HG03095 (cell line): Measurements from ENCODE around the gene ACP3.

Source experiments
- ATAC-seq: cut with Tn5 transposase; IDR thresholded peaks from one replicate; pipeline ENCODE4 v1.9.1; 2021; ENCODE audit warnings: moderate library complexity; ENCODE audit not compliant: unreplicated experiment

Gene ACP3

DNA sequence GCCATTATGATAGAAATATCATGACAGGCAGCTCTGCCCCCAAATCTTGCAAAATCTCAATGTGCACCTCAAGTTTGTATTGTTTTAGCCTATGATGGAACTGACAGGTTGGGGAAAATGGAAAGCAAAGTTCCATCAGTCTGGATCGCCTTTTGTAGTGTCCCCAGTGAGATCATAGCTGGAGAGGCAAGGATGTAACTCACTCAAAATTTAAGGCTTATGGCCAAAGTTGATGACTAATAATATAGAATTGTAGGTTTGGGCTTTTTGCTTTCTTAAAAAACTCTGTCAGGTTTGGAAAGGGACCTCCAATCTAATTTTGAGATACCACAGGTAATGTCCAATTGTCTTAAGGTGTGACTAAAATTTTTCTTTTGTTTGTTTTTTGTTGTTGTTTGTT is 1.4 kb upstream of the ACP3 start:
- no peak for ATAC-seq

DNA sequence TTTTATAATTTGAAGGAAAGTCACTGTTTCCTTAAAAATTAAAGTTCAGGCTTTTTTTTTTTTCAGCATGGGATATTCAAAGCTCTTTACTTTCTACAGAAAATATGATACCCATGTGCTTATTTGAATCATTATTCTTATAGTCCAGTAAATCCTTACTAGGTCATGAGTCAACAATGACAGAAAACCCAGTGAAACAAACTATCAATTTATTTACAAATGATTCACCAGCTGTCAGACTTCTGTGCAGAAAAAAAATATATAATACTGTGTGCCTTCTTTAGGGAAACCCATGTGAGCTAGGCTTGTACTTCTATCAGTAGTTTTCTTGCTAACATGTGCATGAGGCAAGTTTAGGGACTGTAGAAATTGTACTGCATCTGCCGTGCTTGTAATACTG is 1.2 kb downstream of the ACP3 start:
- no peak for ATAC-seq

DNA sequence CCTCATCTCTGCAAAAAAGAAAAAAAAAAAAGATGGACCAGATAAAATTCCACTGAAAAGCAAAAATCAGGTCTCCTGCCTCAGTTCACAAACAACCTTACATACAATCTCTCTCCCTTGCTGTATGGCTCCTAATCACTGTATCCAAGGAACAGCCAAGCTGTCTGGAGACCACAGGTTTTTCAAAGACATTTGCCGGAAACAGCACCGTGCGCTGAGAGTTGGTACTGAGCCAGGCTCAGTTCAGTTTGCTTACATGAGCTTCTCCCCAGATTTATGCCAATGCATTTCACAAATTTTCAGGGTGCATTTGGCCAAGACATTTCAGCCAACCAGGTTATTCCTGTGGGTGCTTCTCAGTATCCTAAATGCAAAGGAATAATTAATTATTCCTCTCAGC is 4.1 kb downstream of the ACP3 start:
- no peak for ATAC-seq

DNA sequence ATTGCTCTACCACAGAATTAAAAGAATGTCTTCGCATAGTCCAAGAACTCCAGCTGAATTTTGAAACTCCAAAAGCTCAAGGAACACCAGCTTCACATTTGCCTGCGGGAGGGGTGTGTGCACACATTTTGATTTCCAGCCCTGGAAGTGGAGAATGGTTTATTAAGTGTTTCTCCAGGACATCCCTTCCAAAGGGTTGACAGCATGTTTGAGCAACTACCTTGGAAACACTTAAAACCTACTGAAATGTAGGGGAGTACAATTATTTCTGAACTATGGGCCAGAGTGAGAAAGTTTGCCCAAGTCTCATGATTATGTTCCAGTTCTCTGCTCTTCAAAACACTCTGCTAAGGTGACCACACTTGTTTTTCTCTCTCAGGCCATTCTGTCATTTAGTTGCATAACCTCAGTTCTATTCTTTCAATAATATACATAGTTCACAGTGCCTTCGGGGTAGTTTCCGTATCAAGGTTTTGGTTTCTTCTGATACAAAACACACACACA is 7.9 kb downstream of the ACP3 start:
- no peak for ATAC-seq

DNA sequence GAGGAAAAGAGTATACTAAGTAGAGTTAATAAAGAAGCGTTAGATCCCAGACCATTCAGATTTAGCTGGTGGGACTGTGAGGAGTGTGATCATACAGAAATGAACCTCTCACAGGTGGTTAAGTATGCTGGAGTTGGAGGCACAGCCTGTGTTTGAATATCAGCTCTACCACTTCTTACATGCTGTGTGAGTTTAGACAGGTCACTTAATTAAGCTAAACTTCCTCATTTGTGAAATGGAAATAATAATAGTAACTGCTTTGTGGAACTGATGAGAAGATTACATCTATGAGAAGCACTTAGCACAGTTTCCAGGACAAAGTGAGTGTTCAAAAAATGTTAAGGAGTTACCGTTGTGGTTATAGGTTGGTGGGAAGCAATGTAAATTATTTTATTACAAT is 8.4 kb downstream of the ACP3 start:
- ATAC-seq, result no peak

DNA sequence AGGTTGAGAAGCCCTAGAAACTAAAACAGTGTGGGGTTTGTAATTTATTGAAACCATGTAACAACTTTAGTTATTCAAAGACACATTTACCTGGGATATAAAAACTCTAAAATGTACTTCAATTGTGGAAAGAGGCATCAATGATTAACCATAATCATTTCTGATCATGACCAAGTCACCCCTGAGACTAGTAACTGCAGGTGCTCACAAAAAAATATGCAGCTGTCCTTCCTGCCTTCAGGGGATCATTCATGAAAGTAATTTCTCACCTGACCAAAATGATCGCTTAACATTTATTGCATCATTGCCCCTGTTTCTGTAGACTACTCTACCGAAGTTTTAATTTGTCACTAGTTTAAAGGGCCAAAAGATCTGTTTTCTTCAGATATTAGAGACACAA is 9.0 kb downstream of the ACP3 start:
- no peak for ATAC-seq

DNA sequence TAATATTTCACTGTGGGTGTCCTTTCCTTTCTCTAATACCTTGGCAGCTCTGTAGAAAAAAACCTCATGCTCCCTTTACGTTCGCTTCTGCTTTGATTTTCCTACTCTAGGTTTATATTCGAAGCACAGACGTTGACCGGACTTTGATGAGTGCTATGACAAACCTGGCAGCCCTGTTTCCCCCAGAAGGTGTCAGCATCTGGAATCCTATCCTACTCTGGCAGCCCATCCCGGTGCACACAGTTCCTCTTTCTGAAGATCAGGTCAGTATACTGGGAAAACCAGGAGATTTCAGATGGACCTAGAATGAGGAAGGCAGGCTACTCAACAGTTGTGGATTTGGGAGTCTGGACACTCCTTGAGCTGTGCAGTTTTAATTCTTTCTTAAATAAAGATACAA is 14.9 kb downstream of the ACP3 start:
- no peak for ATAC-seq

DNA sequence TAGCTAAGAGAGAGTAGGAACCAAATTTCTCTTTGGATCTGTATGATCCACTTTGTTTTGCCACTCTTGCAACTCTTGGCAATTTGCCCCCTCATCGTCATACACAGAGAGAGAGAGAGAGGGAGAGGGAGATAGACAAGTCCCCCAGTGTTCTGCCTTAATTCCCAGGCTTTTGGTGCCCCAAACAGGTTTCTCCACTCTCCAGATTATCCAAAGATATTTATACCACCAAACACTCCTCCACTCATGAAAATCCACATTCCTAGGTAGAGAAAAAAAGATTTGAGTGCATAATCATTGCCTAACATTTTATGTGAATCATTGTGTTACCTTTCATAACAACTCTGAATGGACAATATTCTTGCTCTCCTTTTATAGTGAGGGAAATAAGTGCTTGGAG is 15.3 kb downstream of the ACP3 start:
- no peak for ATAC-seq

DNA sequence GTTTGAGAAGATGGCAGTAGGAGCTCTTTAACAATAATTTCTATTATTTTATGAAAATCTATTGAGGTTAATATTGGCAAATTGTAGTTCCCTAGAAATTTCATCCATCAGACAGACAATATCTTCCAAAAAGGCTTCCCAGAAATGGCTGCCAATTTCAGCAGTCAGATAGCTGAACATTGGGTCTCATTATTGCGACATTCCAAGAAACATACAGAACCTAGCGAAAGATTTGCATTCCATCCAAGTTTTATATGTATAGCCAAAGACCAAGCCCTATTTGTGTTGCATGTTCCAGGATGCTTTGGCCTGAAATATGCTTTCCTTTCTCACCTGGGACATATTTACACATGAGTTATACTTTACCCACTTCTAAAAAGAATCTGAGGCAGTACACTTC is 24.5 kb downstream of the ACP3 start:
- ATAC-seq, result no peak

DNA sequence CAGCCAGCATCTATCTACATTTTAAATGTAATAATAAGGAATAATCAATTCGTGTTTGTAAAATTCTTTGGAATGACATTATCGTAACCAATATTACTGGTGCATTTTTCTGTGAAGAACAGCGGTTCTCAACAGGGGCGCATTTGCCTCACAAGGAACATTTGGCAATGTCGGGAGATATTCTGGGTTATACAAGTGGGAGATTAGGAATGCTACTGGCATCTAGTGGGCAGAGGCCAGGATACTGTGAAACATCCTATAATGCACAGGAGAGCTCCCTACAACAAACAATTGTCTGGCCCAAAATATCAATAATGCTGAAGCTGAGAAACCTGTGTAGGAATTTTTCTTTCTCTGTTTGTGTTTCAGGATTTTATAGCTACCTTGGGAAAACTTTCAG is 25.0 kb downstream of the ACP3 start:
- no peak for ATAC-seq

DNA sequence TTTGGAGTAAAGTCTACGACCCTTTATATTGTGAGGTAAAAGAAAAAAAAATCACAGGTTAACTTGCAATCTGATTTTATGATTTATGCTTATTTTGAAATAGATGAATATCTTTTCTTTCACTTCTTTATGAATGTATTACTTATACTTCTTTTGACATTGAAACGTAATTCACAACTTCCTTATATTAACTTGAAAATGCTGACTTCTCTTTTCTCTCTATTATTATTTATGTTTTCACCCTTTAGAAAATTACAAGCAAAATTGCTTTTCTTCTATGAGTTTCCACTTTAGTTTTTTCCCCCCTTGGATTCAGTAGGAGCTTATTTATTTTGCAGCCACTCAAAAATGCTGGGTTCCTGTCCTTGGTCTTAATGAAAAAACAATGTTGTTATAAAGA is 25.4 kb downstream of the ACP3 start:
- no peak for ATAC-seq

DNA sequence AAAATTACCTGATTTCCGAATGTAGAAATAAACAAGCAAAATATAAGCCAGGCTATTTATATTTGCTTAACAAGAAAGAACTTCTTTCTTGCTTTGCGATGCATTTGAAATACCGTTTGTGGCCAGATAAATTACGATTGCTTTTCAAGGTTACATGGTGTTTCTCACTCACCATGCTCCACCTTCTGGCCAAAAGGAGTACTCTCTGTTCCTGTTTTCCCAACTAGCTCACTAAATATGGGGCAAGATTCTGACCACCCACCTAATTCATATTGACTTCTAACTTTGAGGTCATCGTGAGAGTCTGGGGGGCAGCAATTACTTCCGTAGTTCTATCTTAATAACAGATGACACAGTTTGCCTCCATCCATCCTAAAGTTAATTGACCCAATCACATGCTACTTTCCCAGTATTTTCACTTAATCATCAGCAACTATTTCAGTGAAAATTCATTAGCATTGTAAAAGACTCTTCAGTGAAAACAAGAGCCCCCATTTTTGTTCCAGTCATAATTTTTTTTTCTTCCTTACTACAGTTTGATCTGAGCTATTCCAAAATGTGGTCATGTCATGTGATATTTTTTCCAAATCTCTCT is 25.9 kb downstream of the ACP3 start:
- ATAC-seq, result no peak

DNA sequence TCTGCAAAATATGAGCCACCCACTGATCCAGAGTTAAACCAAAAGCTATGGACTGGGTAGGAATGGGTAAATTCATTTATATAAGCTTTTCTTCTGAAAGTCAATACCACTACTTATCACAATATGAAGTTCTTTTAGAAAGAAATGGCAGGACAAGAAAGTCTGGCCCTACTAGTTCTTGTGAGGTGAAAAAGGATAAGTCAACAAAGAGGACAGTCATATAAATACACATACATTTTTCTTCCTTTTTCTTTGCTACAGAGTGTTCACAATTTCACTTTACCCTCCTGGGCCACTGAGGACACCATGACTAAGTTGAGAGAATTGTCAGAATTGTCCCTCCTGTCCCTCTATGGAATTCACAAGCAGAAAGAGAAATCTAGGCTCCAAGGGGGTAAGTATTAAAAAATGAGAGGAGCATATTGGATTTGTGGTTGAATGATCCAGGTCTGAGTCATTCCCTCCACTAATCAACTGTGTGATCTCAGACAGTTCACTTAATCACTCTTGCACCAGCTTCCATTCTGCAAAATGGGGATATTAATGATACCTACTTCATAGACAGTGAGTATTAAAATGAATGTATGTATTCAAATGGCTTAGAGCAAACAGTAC is 27.6 kb downstream of the ACP3 start:
- no peak for ATAC-seq

DNA sequence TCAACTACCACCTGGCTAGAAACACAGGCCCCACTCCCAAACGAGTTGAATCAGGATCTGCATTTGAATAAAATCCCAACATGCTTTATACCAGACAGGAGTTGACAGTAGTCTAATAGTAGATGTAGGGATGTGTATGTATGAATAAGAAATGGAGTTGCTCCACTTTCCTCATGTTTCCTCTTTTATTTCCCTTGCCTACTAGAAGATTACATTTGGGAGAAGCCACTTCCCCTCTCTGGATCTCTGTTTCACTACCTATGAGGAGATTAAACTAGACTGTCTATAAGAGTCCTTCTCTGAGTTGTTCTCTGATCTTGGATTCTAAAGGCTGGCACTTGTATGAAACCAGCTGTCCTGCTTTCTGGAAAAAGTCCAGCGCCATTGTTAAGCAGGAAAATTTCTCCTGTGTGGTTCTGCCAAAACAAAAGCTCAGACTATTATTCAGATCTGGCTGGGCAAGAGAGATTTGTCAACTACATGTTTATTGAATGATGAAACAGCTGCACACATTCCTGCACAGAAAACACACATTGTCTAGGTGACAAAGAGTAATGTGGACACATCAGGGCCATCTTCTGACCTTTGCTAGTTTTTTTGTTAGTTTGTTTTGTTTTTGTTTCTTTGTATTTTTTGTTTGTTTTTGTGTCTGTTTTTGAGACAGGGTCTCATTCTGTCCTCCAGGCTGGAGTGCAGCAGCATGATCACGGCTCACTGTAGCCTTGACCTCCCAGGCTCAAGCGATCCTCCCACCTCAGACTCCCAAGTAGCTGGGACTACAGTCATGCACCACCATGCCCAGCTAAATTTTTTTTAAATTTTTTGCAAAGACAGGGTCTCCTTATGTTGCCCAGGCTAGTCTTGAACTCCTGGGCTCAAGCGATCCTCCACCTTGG is 29.9 kb downstream of the ACP3 start:
- ATAC-seq, result no peak

DNA sequence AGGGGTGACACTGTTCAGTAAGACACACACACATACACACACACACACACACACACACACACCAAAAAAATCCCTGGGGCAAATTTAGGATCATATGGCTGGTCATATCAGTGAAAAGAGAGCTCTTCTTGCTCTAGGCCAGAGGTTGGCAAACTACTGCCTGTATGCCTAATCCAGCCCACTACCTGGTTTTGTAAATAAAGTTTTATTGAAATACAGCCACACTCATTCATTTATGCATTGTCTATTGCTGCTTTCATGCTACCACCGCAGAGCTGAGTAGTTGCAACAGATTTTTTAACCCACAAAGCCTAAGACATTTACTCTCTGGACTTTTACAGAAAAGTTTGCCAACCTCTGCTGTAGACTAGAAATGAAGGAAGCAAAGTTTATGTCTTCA is 30.6 kb downstream of the ACP3 start:
- ATAC-seq, result no peak

DNA sequence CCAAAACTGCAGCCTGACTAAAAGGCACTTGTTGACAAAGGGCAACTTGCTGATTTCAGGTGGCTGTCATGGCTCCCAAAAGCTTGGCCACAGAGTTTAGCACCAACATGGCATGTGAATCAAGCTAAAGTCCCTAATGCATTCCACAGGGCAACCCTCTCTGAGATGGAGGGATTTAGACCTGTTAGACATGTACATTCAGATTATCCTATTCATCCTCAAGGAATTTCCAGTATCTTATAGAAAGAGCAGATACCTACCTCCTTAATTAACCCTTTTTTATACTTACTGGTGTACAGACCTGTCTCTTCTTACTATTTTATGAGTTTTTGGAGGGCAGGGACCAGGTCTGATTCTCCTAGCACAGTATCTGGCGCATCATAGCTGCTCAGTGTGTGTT is 31.3 kb downstream of the ACP3 start:
- no peak for ATAC-seq

DNA sequence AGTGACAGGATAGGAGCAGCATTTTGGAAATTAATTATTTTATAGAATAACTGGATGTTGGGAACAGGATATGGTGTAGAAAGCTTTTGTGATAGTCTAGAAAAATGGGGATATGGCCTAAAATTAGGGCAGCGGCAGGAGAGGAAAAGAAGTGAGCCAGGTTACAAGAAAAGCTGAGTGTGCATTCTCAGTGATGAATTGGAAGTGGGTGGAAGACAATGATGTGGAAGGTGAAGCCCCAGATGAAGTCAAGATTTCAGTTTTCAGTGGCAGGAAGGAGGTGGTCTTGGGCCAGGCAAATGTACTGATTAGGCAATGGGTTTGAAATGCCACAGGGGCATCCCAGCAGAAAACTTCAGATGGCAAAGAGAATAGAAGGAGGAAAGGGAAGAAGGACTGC is 33.6 kb downstream of the ACP3 start:
- ATAC-seq, result no peak

DNA sequence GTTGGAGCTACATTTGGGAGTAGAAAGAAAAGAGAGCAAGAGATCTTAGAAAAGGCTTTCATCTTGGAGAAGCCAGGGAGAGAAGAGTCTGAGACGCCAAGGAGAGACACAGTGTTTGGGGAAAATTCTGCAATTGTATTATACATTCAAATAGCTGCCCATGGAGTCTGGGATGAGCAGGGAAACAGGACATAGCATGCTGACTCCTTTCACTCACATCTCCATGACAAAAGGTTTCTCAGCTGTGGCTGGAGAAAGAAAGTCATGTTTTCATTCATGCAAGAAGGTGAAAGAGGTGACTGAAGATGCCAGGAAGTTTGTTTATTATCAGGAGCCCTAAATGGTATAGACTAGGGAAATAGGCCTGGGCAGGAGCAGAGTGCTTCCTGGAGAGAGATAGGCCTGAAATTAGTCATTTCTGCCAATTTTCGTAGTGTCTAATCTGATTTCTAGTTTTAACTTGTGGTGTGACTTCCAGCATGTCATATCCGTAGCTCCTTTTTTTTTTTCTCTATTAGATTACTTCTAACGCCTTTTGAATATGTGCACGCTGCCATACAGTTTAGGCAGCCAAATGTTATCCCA is 34.1 kb downstream of the ACP3 start:
- no peak for ATAC-seq

DNA sequence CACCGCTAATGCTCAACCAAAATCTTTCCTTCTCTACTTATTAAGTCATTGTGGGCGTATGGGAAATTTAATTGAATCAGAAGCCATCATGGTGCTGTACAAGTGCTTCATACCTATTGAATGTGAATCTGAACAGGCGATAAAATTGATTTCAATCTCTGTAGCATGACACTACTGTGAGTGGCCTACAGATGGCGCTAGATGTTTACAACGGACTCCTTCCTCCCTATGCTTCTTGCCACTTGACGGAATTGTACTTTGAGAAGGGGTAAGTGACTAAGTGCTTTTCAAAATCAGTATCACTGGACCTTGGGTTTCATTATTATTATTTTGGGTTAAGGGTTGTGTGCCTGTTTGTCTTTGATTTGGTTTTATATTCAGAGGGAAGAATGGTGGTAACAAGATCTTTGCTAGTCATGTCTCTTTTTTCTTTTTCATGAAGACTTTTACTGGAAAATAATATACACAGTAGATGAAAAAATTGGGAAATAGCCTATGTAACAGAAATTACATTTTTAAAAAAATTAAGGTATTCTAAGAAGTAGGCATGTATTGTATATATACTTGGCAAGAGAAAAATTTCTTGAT is 35.4 kb downstream of the ACP3 start:
- no peak for ATAC-seq

DNA sequence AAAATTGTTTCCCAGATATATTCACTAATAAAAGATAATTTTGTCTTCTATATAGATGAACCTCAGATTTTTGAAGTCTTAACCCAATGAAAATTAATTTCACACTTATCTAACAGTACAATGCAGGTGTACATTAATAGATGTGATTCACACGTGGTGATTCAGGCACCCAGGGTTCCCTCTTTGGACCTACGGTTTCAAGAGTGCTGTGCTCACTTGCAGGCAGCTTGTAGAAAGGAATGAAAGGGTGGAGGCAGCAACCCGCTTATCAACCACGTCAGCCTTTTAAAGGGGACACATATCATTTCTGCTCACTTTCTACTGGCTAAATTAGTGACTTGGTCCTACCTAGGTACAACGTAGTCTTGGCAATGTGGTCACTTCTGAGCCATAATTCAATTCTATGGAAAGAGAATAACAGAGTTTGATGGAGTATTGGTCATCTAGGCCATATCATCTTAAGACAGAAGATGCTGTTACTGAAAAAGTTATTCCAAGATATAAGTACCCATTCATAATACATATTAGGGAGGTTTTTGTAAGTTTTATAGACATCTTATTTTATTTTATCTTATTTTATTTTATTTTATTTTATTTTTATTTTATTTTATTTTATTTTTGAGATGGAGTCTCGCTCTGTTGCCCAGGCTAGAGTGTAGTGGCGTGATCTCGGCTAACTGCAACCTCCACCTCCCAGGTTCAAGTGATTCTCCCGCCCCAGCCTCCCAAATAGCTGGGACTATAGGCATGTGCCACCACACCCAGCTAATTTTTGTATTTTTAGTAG is 37.9 kb downstream of the ACP3 start:
- ATAC-seq, result no peak

DNA sequence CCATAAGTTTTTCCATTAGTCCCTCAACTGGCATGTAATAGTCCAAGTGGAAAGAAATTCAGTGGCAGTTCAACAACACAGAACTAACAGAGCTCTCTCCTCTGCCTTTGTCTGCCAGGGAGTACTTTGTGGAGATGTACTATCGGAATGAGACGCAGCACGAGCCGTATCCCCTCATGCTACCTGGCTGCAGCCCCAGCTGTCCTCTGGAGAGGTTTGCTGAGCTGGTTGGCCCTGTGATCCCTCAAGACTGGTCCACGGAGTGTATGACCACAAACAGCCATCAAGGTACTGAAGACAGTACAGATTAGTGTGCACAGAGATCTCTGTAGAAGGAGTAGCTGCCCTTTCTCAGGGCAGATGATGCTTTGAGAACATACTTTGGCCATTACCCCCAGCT is 39.4 kb downstream of the ACP3 start:
- no peak for ATAC-seq
